ENCODE results near the gene BGLAP.

DNA sequence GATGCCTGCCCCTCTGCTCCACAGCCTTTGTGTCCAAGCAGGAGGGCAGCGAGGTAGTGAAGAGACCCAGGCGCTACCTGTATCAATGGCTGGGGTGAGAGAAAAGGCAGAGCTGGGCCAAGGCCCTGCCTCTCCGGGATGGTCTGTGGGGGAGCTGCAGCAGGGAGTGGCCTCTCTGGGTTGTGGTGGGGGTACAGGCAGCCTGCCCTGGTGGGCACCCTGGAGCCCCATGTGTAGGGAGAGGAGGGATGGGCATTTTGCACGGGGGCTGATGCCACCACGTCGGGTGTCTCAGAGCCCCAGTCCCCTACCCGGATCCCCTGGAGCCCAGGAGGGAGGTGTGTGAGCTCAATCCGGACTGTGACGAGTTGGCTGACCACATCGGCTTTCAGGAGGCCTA lies 754 bp downstream of the BGLAP start:
- TF ChIP-seq, protein P1, sequence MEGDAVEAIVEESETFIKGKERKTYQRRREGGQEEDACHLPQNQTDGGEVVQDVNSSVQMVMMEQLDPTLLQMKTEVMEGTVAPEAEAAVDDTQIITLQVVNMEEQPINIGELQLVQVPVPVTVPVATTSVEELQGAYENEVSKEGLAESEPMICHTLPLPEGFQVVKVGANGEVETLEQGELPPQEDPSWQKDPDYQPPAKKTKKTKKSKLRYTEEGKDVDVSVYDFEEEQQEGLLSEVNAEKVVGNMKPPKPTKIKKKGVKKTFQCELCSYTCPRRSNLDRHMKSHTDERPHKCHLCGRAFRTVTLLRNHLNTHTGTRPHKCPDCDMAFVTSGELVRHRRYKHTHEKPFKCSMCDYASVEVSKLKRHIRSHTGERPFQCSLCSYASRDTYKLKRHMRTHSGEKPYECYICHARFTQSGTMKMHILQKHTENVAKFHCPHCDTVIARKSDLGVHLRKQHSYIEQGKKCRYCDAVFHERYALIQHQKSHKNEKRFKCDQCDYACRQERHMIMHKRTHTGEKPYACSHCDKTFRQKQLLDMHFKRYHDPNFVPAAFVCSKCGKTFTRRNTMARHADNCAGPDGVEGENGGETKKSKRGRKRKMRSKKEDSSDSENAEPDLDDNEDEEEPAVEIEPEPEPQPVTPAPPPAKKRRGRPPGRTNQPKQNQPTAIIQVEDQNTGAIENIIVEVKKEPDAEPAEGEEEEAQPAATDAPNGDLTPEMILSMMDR (IDR thresholded peaks at IDR 0.05; ENCODE audit: low read depth, low read length): no peak
- no peak for TF ChIP-seq EZH2phosphoT487 (IDR thresholded peaks at IDR 0.05; ENCODE audit: low read depth)

Measured in OCI-LY3 (cell line).